SK-N-SH (cell line): ENCODE results near the gene GABRA5. TPM values are rescaled to one million over a fixed set of nuclear protein-coding genes. Genes with fewer than 3 reads are reported as not detected.

ENCODE experiments used
- CTCF ChIA-PET: fragments of 300-600, 350-600 bp; formaldehyde crosslinking; extraction: SDS; loops from one replicate; lab custom pipeline; 2021; lab: Yijun Ruan, JAX
- POLR2A ChIA-PET: fragments of 350-600 bp; sonication (Branson Sonifier 250); formaldehyde crosslinking; extraction: SDS; loops from one replicate; lab custom pipeline; 2020; ENCODE audit warnings: antibody characterized with exemption, inconsistent platforms; lab: Yijun Ruan, JAX
- DNase-seq: peaks from one replicate; pipeline ENCODE4 v3.0.0; 2012
- H2AFZ ChIP-seq: fragments of 200-600 bp; sonication (generic); 2 replicates; pipeline ENCODE4 v1.8.1; 2016; ENCODE audit warnings: antibody characterized with exemption, mild to moderate bottlenecking, low read depth
- H3F3A ChIP-seq: fragments of 200-600 bp; sonication (generic); replicated peaks from 2 replicates; pipeline ENCODE3; 2016; ENCODE audit warnings: antibody characterized with exemption, mild to moderate bottlenecking; ENCODE audit not compliant: insufficient read depth
- H3K27ac ChIP-seq, 2 experiments: fragments of 200-500 bp in 1 of 2; fragments of 200-600 bp in 1 of 2; sonication (Bioruptor generic) in 1 of 2; sonication (generic), shearing (Covaris generic) in 1 of 2; 2 replicates each; pipeline versions ENCODE4 v1.5.1 to v1.6.1; 2014 to 2016; ENCODE audit warnings: low read depth in 2 of 2, inconsistent platforms in 1 of 2, low read length in 1 of 2, mild to moderate bottlenecking in 1 of 2, mixed read lengths in 1 of 2
- H3K27me3 ChIP-seq: fragments of 200-600 bp; sonication (generic), shearing (Covaris generic); 2 replicates; pipeline ENCODE4 v1.6.1; 2016; ENCODE audit warnings: mixed run types; ENCODE audit not compliant: insufficient read depth
- H3K36me3 ChIP-seq, 2 experiments: fragments of 200-500 bp in 1 of 2; fragments of 200-600 bp in 1 of 2; sonication (Bioruptor generic) in 1 of 2; sonication (generic) in 1 of 2; replicated peaks in 1 of 2; 2 replicates each; pipeline versions ENCODE3 to v1.5.1; 2014 to 2016; ENCODE audit warnings: low read length in 1 of 2, mild to moderate bottlenecking in 1 of 2; ENCODE audit not compliant: insufficient read depth in 2 of 2, control insufficient read depth in 1 of 2
- H3K4me1 ChIP-seq, 2 experiments: fragments of 200-500 bp in 1 of 2; fragments of 200-600 bp in 1 of 2; sonication (Bioruptor generic) in 1 of 2; sonication (generic), shearing (Covaris generic) in 1 of 2; 2 replicates each; pipeline versions ENCODE4 v1.5.1 to v1.6.1; 2014 to 2016; ENCODE audit warnings: low read depth in 1 of 2, low read length in 1 of 2, mixed run types in 1 of 2; ENCODE audit not compliant: insufficient read depth in 2 of 2, control insufficient read depth in 1 of 2
- H3K4me2 ChIP-seq: fragments of 200-600 bp; sonication (generic), shearing (Covaris generic); 2 replicates; pipeline ENCODE4 v1.6.1; 2017; ENCODE audit warnings: mixed run types
- H3K4me3 ChIP-seq, 2 experiments: fragments of 200-500 bp in 1 of 2; fragments of 200-600 bp in 1 of 2; sonication (Bioruptor generic) in 1 of 2; sonication (generic), shearing (Covaris generic) in 1 of 2; 2 replicates each; pipeline versions ENCODE4 v1.5.1 to v1.8.1; 2014 to 2016; ENCODE audit warnings: low read depth in 2 of 2, inconsistent platforms in 1 of 2, low read length in 1 of 2, mild to moderate bottlenecking in 1 of 2, mixed read lengths in 1 of 2, moderate library complexity in 1 of 2
- H3K79me2 ChIP-seq: fragments of 200-600 bp; sonication (generic); 2 replicates; pipeline ENCODE4 v1.8.1; 2017; ENCODE audit warnings: mild to moderate bottlenecking; ENCODE audit not compliant: insufficient read depth
- H3K9ac ChIP-seq: fragments of 200-600 bp; sonication (generic); 2 replicates; pipeline ENCODE4 v1.6.1; 2017; ENCODE audit warnings: mixed run types
- H3K9me2 ChIP-seq: fragments of 200-600 bp; sonication (generic); 2 replicates; pipeline ENCODE4 v1.6.1; 2017; ENCODE audit warnings: mixed run types
- H3K9me3 ChIP-seq: fragments of 200-600 bp; sonication (generic); 2 replicates; pipeline ENCODE4 v1.6.1; 2017; ENCODE audit warnings: mixed run types, mild to moderate bottlenecking, moderate library complexity
- H4K20me1 ChIP-seq: fragments of 200-600 bp; sonication (generic); 2 replicates; pipeline ENCODE4 v1.6.1; 2017; ENCODE audit warnings: mild to moderate bottlenecking, mixed run types; ENCODE audit not compliant: insufficient read depth
- CHD2 ChIP-seq: fragments of 150-350 bp; IDR thresholded peaks from 2 replicates; pipeline ENCODE4 v1.6.1; 2018; ENCODE audit warnings: low read length; ENCODE audit not compliant: partially characterized antibody
- CTCF ChIP-seq: fragments of 200-600 bp; sonication (generic); IDR thresholded peaks from 2 replicates; pipeline ENCODE4 v1.6.1; 2017; ENCODE audit warnings: antibody characterized with exemption, mild to moderate bottlenecking, moderate library complexity
- FOSL2 ChIP-seq: IDR thresholded peaks from 2 replicates; pipeline ENCODE4 v1.4.0; 2012; ENCODE audit warnings: low read depth, mild to moderate bottlenecking, moderate library complexity, borderline replicate concordance
- FOXM1 ChIP-seq: IDR thresholded peaks from 2 replicates; pipeline ENCODE4 v1.4.0; 2012; ENCODE audit warnings: low read depth, mild to moderate bottlenecking
- IRF3 ChIP-seq: fragments of 150-350 bp; IDR thresholded peaks from 2 replicates; pipeline ENCODE4 v1.6.1; 2016; ENCODE audit warnings: mild to moderate bottlenecking, low read depth, low read length
- JUND ChIP-seq: IDR thresholded peaks from 2 replicates; pipeline ENCODE4 v1.4.0; 2012
- NRF1 ChIP-seq: IDR thresholded peaks from 2 replicates; pipeline ENCODE4 v1.6.1; 2012; ENCODE audit warnings: low read depth, mild to moderate bottlenecking, low read length
- POLR2AphosphoS5 ChIP-seq: IDR thresholded peaks from 2 replicates; pipeline ENCODE4 v1.6.1; 2012; ENCODE audit warnings: low read depth, low read length
- RAD21 ChIP-seq: IDR thresholded peaks from 2 replicates; pipeline ENCODE4 v1.6.1; 2012; ENCODE audit warnings: mild to moderate bottlenecking, low read length
- RFX5 ChIP-seq: IDR thresholded peaks from 2 replicates; pipeline ENCODE4 v1.6.1; 2012; ENCODE audit warnings: mild to moderate bottlenecking, improper control_type of control experiment, low read length
- RXRA ChIP-seq: IDR thresholded peaks from 2 replicates; pipeline ENCODE4 v1.4.0; 2012; ENCODE audit warnings: low read depth, mild to moderate bottlenecking, borderline replicate concordance
- SIN3A ChIP-seq: IDR thresholded peaks from 2 replicates; pipeline ENCODE4 v1.6.1; 2012; ENCODE audit warnings: low read depth, mild to moderate bottlenecking, low read length, moderate library complexity, borderline replicate concordance
- TAF1 ChIP-seq: IDR thresholded peaks from 2 replicates; pipeline ENCODE4 v1.6.1; 2012; ENCODE audit warnings: low read depth, mild to moderate bottlenecking, low read length, moderate library complexity, borderline replicate concordance
- WGBS: methylation state at CpG from one replicate; pipeline ENCODE4 v1.1.6; 2017; ENCODE audit warnings: low lambda C conversion rate; 5-methylcytosine and 5-hydroxymethylcytosine counted together
- polyA plus RNA-seq, 3 experiments: library from polyadenylated mRNA; depleted of rRNA; stranded (reverse); fragments of >200 nt; gene quantifications; 2 replicates each; pipeline ENCODE4 v1.2.3, GENCODE V29; 2012
- TF ChIP-seq, protein P1 (sequence below): fragments of 150-350 bp; IDR thresholded peaks from 2 replicates; pipeline ENCODE4 v1.6.1; 2017; ENCODE audit warnings: antibody characterized with exemption, low read length, low read depth, borderline replicate concordance
- TF ChIP-seq, protein P2 (sequence below): IDR thresholded peaks from 2 replicates; pipeline ENCODE4 v1.4.0; 2012; ENCODE audit warnings: low read depth, borderline replicate concordance

Gene GABRA5
- polyA plus RNA-seq, 1 of the 3 experiments (the other 2 are of a cell fraction): not detected

DNA sequence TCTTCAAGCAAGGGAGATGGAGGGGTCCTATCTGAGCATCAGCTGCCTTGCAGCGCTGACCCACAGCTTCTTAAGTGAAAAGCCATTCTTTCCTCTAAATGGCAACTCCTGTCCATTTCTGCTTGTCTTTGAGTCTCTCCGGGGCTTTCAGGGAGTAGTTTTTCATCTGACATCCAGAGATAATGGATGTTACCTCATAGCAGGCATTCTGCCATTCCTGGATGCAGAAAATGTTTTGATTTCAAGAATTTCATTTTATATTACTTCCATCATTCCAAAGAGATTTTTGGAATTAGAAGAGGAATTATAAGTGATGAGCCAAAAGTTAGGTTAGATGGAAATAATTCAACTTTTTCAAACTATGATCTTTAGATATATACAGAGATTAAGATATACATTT, 59.2 kb downstream of the GABRA5 start:
- DNase-seq: no peak
- 13% methylated on average over 2 of the region's 2 CpGs for WGBS
- CTCF ChIA-PET: no interaction called here
- Histone ChIP-seq H3K9ac (no peak overlapping the region), H3K27me3 (no peaks in the 10 kb centered on the region), H3K4me1 (no peaks in the 10 kb centered on the region), H3K79me2 (no peaks in the 10 kb centered on the region), H3K36me3 (peaks cover 0 to 3% of the 10 kb centered on the region in 2 experiments), H3F3A (no peaks in the 10 kb centered on the region), H2AFZ (no peak overlapping the region), H3K27ac (no peak overlapping the region), H3K4me3 (no peak overlapping the region), H4K20me1 (no peaks in the 10 kb centered on the region), H3K4me2 (no peak overlapping the region), H3K9me2 (no peaks in the 10 kb centered on the region), H3K9me3 (no peaks in the 10 kb centered on the region)
- TF ChIP-seq SIN3A: no peak
- no peak for TF ChIP-seq RXRA
- TF ChIP-seq, protein P1, sequence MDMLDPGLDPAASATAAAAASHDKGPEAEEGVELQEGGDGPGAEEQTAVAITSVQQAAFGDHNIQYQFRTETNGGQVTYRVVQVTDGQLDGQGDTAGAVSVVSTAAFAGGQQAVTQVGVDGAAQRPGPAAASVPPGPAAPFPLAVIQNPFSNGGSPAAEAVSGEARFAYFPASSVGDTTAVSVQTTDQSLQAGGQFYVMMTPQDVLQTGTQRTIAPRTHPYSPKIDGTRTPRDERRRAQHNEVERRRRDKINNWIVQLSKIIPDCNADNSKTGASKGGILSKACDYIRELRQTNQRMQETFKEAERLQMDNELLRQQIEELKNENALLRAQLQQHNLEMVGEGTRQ: no peak
- no peak for TF ChIP-seq NRF1
- no peak for TF ChIP-seq TAF1
- TF ChIP-seq IRF3: no peak
- TF ChIP-seq RAD21: no peak
- no peak for TF ChIP-seq JUND
- no peak for TF ChIP-seq CTCF
- TF ChIP-seq, protein P2, sequence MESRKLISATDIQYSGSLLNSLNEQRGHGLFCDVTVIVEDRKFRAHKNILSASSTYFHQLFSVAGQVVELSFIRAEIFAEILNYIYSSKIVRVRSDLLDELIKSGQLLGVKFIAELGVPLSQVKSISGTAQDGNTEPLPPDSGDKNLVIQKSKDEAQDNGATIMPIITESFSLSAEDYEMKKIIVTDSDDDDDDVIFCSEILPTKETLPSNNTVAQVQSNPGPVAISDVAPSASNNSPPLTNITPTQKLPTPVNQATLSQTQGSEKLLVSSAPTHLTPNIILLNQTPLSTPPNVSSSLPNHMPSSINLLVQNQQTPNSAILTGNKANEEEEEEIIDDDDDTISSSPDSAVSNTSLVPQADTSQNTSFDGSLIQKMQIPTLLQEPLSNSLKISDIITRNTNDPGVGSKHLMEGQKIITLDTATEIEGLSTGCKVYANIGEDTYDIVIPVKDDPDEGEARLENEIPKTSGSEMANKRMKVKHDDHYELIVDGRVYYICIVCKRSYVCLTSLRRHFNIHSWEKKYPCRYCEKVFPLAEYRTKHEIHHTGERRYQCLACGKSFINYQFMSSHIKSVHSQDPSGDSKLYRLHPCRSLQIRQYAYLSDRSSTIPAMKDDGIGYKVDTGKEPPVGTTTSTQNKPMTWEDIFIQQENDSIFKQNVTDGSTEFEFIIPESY: no peak
- TF ChIP-seq FOSL2: no peak
- no peak for TF ChIP-seq POLR2AphosphoS5
- no peak for TF ChIP-seq CHD2
- TF ChIP-seq RFX5: no peak
- TF ChIP-seq FOXM1: no peak
- POLR2A ChIA-PET: no interaction called here
